GM10266 (cell line): Measurements from ENCODE around the gene HFE.
"Not testable (repeated sequence)": the region's sequence is repeated elsewhere in the genome, so short reads cannot be mapped to it uniquely, and the experiment has no call there.

Experiments used
- DNase-seq: peaks from one replicate; pipeline ENCODE4 v3.0.0; 2012; ENCODE audit errors: extremely low spot score
- CTCF ChIP-seq: IDR thresholded peaks from 2 replicates; pipeline ENCODE4 v1.5.1; 2012; ENCODE audit warnings: mild to moderate bottlenecking, low read depth; ENCODE audit not compliant: control insufficient read depth, insufficient read depth; ENCODE audit errors: missing control alignments

The HFE gene

DNA sequence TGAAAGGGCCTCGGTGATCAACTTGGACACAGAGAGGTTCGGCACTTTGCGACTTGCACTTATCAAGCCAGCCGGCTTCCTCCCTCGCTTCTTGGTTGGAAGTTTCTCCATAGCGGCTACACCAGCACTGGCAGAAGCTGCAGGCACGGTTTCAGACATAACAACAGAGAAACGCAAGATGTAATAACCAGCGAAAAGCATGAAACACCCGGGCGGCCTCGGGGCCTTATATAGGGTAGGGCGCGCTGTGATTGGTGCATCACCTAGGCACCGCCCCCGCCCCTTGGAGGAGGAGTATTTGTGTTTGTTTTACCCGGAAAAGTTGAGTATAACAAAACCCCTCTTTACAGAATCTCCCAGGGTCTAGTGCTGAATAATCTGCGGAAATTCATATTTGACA lies 20.7 kb downstream of the HFE start:
- TF ChIP-seq CTCF: no peak
- DNase-seq: no peak

GRCh38 chr6:26109772-26110171 lies 22.5 kb downstream of the HFE start:
- no peak for DNase-seq
- no peak for TF ChIP-seq CTCF

- DNase-seq: no peak
- TF ChIP-seq CTCF: no peak
These were observed 26.3 kb downstream of the HFE start for GRCh38 chr6:26113570-26113969.

DNA sequence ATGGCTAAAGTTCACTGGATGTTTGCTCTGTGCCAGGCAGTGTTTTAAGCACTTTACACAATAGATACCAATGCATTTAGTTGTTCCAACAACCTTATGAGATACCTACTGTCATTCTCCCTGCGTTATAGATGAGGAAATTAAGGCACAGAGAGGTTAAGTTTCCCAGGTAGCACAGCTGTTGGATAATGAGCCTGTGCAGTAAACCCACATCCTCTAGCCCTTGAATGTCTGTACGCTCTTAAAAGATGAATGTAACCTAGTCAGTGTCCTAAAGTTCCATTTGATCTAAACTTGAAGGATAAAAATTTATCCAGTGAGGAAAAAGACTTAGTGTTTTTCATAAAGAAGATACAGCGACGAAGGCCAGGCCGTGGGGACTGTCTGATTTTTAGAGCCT lies 28.0 kb downstream of the HFE start:
- DNase-seq: no peak

DNA sequence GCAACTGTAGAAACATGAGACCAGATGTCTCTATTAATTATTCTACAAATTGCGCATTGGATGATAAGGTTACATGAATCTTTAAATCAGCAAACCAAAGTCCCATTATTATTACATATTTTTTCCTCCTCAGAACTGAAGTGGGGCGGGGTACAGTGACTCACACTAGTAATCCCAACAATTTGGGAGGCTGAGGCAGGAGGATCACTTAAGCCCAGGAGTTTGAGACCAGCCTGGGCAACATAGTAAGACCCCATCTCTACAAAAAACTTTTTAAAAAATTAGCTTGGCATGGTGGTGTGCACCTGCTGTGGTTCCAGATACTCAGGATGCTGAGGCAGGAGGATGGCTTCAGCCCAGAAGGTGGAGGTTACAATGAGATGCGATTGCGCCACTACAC lies 29.0 kb downstream of the HFE start:
- DNase-seq: no peak
- no peak for TF ChIP-seq CTCF

More for the DNA sequence above, 28.0 kb downstream of the HFE start:
- no peak for TF ChIP-seq CTCF

GRCh38 chr6:26118999-26119398 lies 31.8 kb downstream of the HFE start:
- DNase-seq: no peak
- no peak for TF ChIP-seq CTCF

- not testable (repeated sequence) for DNase-seq
These were observed 32.9 kb downstream of the HFE start for GRCh38 chr6:26120115-26120514.

GRCh38 chr6:26120807-26121140 lies 33.5 kb downstream of the HFE start:
- TF ChIP-seq CTCF: no peak
- no peak for DNase-seq
